HG02973 (cell line): ENCODE data around the gene PCSK2.

Experiments
- ATAC-seq: cut with Tn5 transposase; IDR thresholded peaks from one replicate; pipeline ENCODE4 v1.9.1; 2021; ENCODE audit warnings: moderate library complexity; ENCODE audit not compliant: unreplicated experiment

The PCSK2 gene

DNA sequence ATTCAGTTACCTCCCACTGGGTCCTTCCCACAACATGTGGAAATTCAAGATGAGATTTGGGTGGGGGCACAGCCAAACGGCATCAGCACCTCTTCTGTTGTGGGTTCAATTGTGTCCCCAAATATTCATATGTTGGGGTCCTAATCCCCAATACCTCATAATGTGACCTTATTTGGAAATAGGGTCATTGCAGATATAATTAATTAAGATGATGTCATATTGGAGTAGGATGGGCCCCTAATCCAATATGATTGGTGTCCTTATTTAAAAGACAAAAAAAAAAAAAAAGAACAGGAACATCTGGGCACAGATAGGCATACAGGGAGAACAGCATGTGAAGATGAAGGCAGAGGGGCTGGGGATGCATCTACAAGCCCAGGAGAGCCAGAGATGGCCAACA is 214.9 kb downstream of the PCSK2 start:
- ATAC-seq = no peak

DNA sequence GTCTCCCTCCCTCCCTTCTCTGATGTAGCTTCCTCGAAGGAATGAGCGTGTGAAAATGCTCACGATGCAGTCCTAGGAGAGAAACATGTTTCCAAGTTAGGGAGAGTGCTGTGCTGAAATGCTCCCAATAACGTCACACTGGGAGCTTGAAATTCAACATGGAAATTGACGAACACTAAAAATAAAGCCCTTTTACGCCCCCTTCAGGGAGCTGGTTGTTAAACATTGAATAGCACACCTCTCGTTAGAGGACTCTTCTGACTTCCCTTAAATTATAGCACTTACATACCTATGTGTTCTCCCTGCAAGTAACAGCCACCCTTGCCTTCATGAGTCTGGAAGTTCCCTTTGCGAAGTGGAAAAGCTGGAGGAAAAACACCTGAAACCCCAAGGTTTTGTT is 215.7 kb downstream of the PCSK2 start:
- no peak for ATAC-seq

GRCh38 chr20:17443131-17443858 is 216.5 kb downstream of the PCSK2 start:
- no peak for ATAC-seq

DNA sequence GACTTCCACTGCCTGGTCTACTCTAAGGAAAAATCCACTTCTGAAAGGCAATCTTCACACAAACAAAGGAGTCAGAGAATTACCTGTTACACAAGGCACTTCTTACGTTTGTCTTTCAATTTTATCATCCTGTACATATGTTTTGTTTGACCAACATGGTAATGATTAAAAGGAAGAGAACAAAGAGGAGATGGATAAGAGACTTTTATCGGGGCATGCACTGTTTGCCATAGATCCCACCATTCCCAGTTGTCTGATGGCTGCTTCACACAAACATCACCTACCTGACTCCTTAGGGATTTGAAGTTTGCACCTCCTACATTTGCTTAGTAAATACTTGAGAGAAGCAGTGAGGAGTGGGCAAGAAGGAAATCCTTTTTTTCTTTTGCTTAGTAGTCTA is 217.3 kb downstream of the PCSK2 start:
- ATAC-seq = no peak

DNA sequence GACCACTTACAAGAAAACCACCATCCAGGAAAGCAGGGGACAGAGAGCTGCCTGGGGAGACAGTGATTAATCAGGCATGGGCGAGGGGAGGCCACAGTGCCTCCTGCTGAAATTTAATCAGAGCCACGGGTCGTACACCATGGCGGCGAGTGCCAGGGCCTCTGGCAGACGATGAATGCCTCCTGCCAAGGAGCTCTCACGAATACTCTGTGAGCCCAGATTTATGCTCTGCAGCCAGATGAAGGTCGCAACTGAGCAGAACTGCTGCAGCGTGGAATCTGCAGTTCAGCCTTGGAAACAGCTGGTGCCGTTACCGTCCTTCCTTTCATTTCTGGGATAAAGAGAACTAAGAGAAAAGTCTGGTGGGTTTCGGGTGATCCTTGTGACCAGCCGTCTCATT is 218.7 kb downstream of the PCSK2 start:
- no peak for ATAC-seq

GRCh38 chr20:17446171-17446570 is 219.3 kb downstream of the PCSK2 start:
- no peak for ATAC-seq

DNA sequence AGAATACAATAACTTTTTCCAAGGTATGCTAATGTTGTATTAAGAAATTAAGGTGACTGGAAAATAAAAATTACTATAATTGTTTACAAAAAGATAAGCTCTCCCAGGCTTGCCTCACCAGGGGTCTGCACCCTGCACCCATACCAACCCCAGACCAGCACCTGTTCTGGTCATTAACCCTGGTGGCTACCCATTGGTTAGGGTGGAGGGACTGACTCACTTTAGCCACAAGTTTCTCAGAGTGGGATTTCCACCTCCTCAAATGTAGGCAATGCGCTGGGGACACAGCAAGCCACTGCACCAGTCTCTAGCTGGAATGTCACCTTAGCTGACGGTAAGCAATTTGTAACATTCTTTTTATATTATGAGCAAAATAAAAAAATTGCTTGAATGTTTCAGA is 221.2 kb downstream of the PCSK2 start:
- no peak for ATAC-seq

GRCh38 chr20:17449031-17449430 is 222.2 kb downstream of the PCSK2 start:
- ATAC-seq = no peak

GRCh38 chr20:17452441-17452840 is 225.6 kb downstream of the PCSK2 start:
- ATAC-seq = no peak

- no peak for ATAC-seq
These were observed 226.8 kb downstream of the PCSK2 start for GRCh38 chr20:17453592-17453991.

DNA sequence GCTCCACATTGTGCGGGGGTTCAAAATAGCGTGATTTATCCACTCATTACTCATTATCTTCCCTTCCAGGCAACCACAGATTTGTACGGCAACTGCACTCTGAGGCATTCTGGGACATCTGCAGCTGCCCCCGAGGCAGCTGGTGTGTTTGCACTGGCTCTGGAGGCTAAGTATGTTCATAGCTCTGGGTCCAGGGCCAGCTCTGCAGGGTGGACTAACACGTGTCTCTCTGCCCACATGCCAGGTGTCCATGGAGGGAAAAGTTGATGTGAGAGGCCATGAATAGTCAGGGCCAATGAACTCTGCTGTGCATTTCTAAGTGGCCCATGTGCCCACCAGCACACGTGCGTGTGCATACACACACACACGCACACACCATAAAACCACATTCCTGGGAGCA is 229.4 kb downstream of the PCSK2 start:
- no peak for ATAC-seq

DNA sequence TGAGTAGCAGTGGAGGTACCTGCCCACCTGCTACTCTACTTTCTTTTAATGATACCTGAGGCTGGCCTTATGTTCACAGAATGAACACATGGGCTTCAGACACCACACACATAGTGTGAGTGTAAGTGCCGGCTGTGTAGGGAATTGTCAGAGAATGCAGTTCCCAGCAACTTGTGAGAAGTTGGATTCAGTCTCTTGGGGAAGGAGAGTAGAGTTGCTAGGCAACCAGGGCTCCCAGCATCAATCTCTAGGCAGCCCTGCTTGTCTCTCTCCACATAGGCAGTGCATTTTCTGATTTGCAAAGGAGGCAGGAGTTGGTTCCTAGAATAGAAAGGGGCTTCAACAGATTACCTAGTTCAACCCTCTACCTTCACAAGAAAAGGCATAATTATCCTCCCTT is 230.2 kb downstream of the PCSK2 start:
- ATAC-seq = no peak

DNA sequence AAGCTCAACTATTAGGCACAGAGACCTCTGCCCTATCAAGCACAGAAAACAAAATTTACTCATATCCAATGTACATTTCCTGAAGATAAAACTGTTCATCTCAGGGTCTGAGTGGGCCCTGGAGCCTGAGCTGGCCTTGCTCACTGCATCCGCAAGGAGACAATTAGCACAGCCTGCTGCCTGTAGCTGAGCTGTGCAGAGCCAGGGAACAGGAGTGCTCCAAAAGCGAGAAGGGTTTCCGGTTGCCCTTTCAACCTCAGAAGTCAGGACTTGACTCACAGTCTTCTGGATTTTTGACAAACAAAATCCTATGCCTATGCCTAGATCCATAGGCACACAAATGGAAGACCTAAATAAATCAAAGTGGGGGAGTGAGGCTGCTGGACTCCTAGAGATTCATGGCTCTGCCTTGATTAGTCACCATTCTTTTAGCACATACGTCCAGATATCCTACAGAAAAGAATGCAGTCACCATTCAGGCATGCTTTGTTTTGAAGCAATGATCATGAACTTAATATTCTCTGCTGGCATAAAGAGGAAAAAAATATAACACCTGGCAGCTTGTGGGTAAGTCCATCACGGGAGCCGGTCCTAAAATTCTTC is 230.8 kb downstream of the PCSK2 start:
- no peak for ATAC-seq

GRCh38 chr20:17460119-17460518 is 233.3 kb downstream of the PCSK2 start:
- ATAC-seq = no peak

GRCh38 chr20:17461941-17462340 is 235.1 kb downstream of the PCSK2 start:
- ATAC-seq = no peak

DNA sequence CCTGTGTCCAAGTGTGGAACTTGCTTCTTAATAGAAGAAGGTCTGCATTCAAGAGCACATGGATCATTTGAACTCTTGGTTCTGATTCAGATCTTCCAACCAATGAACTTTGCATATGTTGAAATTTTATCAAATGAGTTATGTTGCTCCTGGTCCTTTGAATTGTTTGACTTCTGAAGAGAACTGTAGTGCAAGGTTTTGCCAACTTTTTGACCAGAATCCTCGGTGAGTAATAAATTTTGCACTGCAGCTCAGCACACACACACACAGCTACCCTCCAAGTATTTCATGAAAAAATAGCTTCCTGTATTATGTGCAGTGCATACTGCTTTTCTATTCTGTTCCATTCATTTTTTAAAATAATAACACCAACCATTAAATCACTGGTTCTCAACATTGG is 236.9 kb downstream of the PCSK2 start:
- no peak for ATAC-seq

- no peak for ATAC-seq
These were observed 238.4 kb downstream of the PCSK2 start for GRCh38 chr20:17465236-17465635.

DNA sequence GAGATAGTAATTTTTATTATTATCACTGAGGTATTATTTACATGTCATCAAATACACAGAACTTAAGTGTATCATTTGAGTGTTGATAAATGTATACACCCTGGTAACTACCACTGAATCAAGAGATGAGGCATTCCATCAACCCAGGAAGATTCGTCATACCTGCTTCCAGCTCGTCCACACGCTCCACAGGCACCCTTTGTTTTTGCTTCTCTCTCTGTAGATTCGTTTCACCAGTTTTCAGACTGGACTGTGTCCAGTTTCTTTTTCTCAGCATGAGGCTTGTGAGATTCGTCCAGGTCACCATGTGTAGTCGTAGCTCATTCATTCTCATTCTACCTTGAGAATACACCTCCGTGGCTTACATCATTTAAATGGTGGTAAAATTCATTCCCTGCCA is 239.8 kb downstream of the PCSK2 start:
- no peak for ATAC-seq

DNA sequence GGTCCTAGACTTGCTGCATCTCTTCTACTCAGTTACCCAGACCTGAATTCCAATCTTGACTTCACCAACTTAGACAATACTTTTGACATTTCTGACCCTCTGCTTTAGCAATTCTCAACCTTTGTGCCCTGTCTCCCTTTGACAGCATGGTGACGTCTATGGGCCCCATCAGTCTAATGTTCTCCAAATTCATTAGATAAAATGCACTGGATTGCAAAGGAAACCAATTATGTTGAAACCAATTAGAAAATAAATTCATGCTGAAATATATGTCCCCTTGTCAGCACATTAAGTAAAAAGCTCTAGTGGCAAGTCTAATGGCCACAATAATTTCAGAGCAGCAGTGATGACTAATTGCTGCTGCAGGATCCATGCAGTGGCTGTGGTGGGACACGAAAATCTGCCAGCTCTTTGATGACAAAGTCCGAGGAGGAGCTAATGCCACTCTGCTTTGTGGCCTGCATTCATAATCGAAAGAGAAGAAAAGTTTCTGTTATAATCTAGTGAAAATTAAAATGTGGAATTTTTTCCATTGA is 240.3 kb downstream of the PCSK2 start:
- no peak for ATAC-seq

- no peak for ATAC-seq
These were observed 241.4 kb downstream of the PCSK2 start for GRCh38 chr20:17468073-17468840.

DNA sequence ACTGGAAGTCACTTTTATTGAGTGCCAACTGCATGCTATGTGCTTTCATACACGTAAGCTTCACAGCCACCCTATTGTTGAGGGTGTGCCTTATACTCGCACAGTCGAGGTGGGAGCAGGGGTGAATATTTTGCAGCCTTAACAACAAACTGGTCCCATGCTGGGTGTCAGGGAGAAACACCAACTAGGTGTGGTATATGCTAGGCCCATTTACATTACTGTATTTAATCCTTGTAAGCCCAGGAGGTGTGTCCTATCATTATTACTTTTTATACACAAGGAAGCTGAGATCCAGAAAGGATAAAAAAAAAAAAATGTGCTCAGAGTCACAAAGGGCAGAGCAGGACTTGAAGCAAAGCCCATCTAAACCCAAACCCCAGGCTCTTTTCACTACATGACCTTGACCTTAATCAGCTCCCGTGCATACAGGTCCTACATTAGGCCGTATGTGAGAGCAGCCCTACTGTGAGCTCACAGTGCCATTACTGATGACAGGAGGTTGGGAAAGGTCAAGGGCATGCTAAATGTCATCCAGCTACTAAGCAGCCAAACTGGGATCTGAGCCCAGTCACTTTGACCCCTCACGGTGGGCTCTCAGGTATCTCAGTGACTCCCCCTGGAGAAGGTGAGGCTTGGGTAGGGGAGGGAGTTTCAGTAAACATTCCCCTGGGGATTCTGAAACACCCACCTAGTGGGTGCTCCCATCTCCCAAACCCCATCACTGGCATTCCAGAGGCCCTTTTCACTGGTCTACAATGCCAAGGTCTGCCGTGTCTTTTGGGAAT is 242.6 kb downstream of the PCSK2 start:
- ATAC-seq = no peak
